Aorta (tissue), 5 donors: ENCODE results near the gene EIF2B5. TPM values are rescaled to one million over a fixed set of nuclear protein-coding genes. Genes with fewer than 3 reads are reported as not detected.

Experiments used
- ATAC-seq: fragments of 200-7000 bp; cut with Tn5 transposase; one replicate; pipeline ENCODE4 v1.9.1; 2022; ENCODE audit warnings: moderate library complexity; ENCODE audit not compliant: low FRiP score
- DNase-seq, 2 donors: peaks; one replicate each; pipeline ENCODE4 v3.0.0-alpha.2; 2020
- H3K27ac ChIP-seq, 2 donors: one replicate each; pipeline ENCODE4 v1.5.1; 2013; ENCODE audit warnings: low read length in 2 of 2, mild to moderate bottlenecking in 2 of 2, moderate library complexity in 2 of 2, control low read depth in 1 of 2, inconsistent platforms in 1 of 2, low read depth in 1 of 2
- H3K27me3 ChIP-seq, 2 donors: one replicate each; pipeline ENCODE4 v1.6.1; 2013; ENCODE audit warnings: control low read depth in 1 of 2, low read length in 1 of 2, mild to moderate bottlenecking in 1 of 2, moderate library complexity in 1 of 2; ENCODE audit not compliant: insufficient read depth in 2 of 2, control insufficient read depth in 1 of 2
- H3K36me3 ChIP-seq, 2 donors: one replicate each; pipeline ENCODE4 v1.6.1; 2013; ENCODE audit warnings: control low read depth in 1 of 2, low read length in 1 of 2, mild to moderate bottlenecking in 1 of 2; ENCODE audit not compliant: insufficient read depth in 2 of 2, control insufficient read depth in 1 of 2
- H3K4me1 ChIP-seq, 2 donors: one replicate each; pipeline ENCODE4 v1.6.1; 2013; ENCODE audit warnings: low read length in 2 of 2, control low read depth in 1 of 2, mild to moderate bottlenecking in 1 of 2, moderate library complexity in 1 of 2; ENCODE audit not compliant: insufficient read depth in 2 of 2, control insufficient read depth in 1 of 2
- H3K4me3 ChIP-seq, 2 donors: one replicate each; pipeline ENCODE4 v1.5.1; 2013; ENCODE audit warnings: low read length in 2 of 2, control low read depth in 1 of 2, mild to moderate bottlenecking in 1 of 2
- H3K9me3 ChIP-seq: one replicate; pipeline ENCODE4 v1.6.1; 2013; ENCODE audit warnings: mild to moderate bottlenecking, low read length; ENCODE audit not compliant: control insufficient read depth
- WGBS, 2 donors: extraction: QIAGEN DNeasy Blood & Tissue Kit; methylation state at CpG; one replicate each; pipeline ENCODE4 v1.1.7; 2013; 5-methylcytosine and 5-hydroxymethylcytosine counted together
- intact Hi-C, 2 donors: fragments of 100-400 bp; cut with DNase I; formaldehyde crosslinking; loops; one replicate each; pipeline versions ENCODE4 v1.14.2 to v1.15.0; 2022
- polyA plus RNA-seq, 2 donors: library from polyadenylated mRNA; stranded (reverse); fragments of 200-250 nt; gene quantifications; one replicate each; pipeline ENCODE4 v1.2.3, GENCODE V29; 2013
- total RNA-seq, 2 donors: library from RNA; stranded (reverse); fragmentation: NEBNext Ultra II Directional; extraction: Animal tissue kit (Norgen Biotek cat#: 25700); gene quantifications; one replicate each; pipeline ENCODE4 v1.2.1, GENCODE V29; 2021
- donor health status: healthy with polysubstance abuse.
- donor health status: Bipolar disorder and iron deficiency.
- donor health status: DM: no; HTN: no; CAD: no.
- donor health status: DM: no; HTN: no; CAD: no.
- donor health status: DM: yes; HTN: yes; CAD: no.

The EIF2B5 gene
- total and polyA plus RNA-seq, 4 donors, result 24.3 to 53.1 (median 32.5) TPM

- intact Hi-C loops, result loop anchor here in 1 of 2 donors (5.0 kb wide), 1 partner anchor 69 kb away; the partner anchor contains the start of genes ALG3 and EEF1AKMT4
- peak in 1 of 2 donors; percentile 35 for DNase-seq
- Histone ChIP-seq H3K9me3 (no peaks in the 10 kb centered on the region), H3K27ac (no peak overlapping the region), H3K4me3 (no peak overlapping the region), H3K4me1 (no peaks in the 10 kb centered on the region), H3K36me3 (peaks cover 0 to 32% of the 10 kb centered on the region in 2 donors), H3K27me3 (no peaks in the 10 kb centered on the region)
- no peak for ATAC-seq
- WGBS, 2 donors, result 89 to 91% methylated on average over 13 of the region's 13 CpGs
Measured at GRCh38 chr3:184178521-184179138, 43.5 kb downstream of the EIF2B5 start.

GRCh38 chr3:184180165-184180564, 45.0 kb downstream of the EIF2B5 start:
- Histone ChIP-seq H3K9me3 (no peaks in the 10 kb centered on the region), H3K27ac (no peak overlapping the region), H3K27me3 (no peaks in the 10 kb centered on the region), H3K36me3 (peaks cover 0 to 33% of the 10 kb centered on the region in 2 donors), H3K4me3 (no peak overlapping the region), H3K4me1 (no peaks in the 10 kb centered on the region)
- intact Hi-C loops, result no loop called here
- ATAC-seq (no peak), DNase-seq (no peak)
- WGBS, 2 donors, result 87 to 90% methylated on average over 6 of the region's 6 CpGs

DNA sequence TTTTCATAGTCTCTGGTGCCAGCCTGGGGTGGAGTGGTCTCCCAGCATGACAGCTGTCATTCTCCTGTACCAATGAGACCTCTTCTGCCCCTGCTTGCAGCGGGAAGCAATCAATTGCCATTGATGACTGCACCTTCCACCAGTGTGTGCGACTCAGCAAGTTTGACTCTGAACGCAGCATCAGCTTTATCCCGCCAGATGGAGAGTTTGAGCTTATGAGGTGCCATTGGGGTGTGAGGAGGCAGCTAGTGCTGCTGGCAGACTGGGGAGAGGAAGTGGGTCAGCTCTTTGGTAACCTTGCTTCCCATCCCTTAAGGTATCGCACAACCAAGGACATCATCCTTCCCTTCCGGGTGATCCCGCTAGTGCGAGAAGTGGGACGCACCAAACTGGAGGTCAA, 46.4 kb downstream of the EIF2B5 start:
- H3K36me3 ChIP-seq, result peaks cover 0 to 33% of the 10 kb centered on the region in 2 donors

DNA sequence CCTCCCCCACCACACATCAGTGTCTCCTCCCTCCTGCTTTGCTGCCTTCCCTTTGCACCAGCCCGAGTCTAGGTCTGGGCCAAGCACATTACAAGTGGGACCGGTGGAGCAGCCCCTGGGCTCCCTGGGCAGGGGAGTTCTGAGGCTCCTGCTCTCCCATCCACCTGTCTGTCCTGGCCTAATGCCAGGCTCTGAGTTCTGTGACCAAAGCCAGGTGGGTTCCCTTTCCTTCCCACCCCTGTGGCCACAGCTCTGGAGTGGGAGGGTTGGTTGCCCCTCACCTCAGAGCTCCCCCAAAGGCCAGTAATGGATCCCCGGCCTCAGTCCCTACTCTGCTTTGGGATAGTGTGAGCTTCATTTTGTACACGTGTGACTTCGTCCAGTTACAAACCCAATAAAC, 48.5 kb downstream of the EIF2B5 start:
- DNase-seq (no peak), ATAC-seq (no peak)
- Histone ChIP-seq H3K27me3 (no peaks in the 10 kb centered on the region), H3K4me1 (no peaks in the 10 kb centered on the region), H3K4me3 (no peak overlapping the region), H3K27ac (no peak overlapping the region), H3K9me3 (no peaks in the 10 kb centered on the region), H3K36me3 (peaks cover 0 to 25% of the 10 kb centered on the region in 2 donors)
- 76 to 82% methylated on average over 5 of the region's 5 CpGs for WGBS, 2 donors
- intact Hi-C loops, result loop anchor here in 1 of 2 donors (2.0 kb wide), 1 partner anchor 49 kb away; the partner anchor contains the start of gene EIF2B5

More for the DNA sequence above, 46.4 kb downstream of the EIF2B5 start:
- no peaks in the 10 kb centered on the region for H3K27me3 ChIP-seq
- no peak for DNase-seq
- no peak overlapping the region for H3K4me3 ChIP-seq
- H3K27ac ChIP-seq, result no peak overlapping the region
- intact Hi-C loops, result no loop called here
- no peaks in the 10 kb centered on the region for H3K4me1 ChIP-seq
- no peaks in the 10 kb centered on the region for H3K9me3 ChIP-seq
- 95% methylated on average over 9 of the region's 9 CpGs for WGBS, 2 donors
- no peak for ATAC-seq

GRCh38 chr3:184184546-184185230, 49.5 kb downstream of the EIF2B5 start:
- DNase-seq, result no peak
- H3K27ac ChIP-seq, result no peak overlapping the region
- peaks cover 0 to 22% of the 10 kb centered on the region in 2 donors for H3K36me3 ChIP-seq
- intact Hi-C loops, result loop anchor here (2.0 to 5.0 kb wide), 4 partner anchors 37 to 113 kb away; partner anchors contain the start of genes EIF2B5 (in 2 of the 2) and PSMD2 (in 1 of the 2)
- no peaks in the 10 kb centered on the region for H3K9me3 ChIP-seq
- no peak for ATAC-seq
- no peaks in the 10 kb centered on the region for H3K27me3 ChIP-seq
- no peak overlapping the region for H3K4me3 ChIP-seq
- 95 to 96% methylated on average over 18 of the region's 18 CpGs for WGBS, 2 donors
- H3K4me1 ChIP-seq, result no peaks in the 10 kb centered on the region

GRCh38 chr3:184185461-184186183, 50.5 kb downstream of the EIF2B5 start:
- intact Hi-C loops, result loop anchor here (2.0 to 5.0 kb wide), 5 partner anchors 38 to 112 kb away; partner anchors contain the start of genes EIF2B5 (in 2 of the 2), ALG3 (in 1 of the 2), EEF1AKMT4 (in 1 of the 2) and PSMD2 (in 1 of the 2)
- ATAC-seq (peak; percentile 97), DNase-seq (peak; percentile 100)
- Histone ChIP-seq H3K27me3 (no peaks in the 10 kb centered on the region), H3K36me3 (peaks cover 0 to 23% of the 10 kb centered on the region in 2 donors), H3K27ac (peak overlapping the region; percentile 46 to 50), H3K4me3 (peak overlapping the region; percentile 79 to 88), H3K4me1 (no peaks in the 10 kb centered on the region), H3K9me3 (no peaks in the 10 kb centered on the region)
- 1 to 2% methylated on average over 55 of the region's 55 CpGs for WGBS, 2 donors

DNA sequence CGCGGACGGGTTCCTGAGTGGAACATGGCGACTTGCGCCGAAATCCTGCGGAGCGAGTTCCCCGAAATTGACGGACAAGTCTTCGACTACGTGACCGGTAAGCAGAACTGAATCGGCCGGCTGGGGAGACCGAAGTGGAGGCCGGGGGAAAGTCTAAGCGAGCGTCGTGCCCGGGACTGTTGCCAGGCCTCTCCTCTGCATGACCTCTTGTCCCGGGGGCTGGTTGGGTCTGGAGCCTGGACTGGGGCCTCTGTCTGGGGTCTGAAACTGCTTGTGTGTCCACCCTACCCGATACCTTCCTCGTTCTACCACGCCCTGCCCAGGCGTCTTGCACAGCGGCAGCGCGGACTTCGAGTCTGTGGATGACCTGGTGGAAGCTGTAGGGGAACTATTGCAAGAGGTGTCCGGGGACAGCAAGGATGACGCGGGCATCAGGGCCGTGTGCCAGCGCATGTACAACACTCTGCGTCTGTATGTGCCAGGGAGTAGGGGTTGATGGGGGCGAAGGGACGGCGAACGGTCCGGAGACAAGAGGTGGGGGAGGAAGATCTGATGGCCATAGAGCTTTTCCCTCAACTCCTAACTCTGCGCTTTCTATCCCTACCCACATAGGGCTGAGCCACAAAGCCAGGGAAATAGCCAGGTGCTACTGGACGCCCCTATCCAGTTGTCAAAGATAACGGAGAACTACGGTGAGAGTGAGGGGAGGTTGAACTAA, 51.2 kb downstream of the EIF2B5 start, which contains the start of gene ABCF3:
Gene ABCF3, plus strand, starts transcription at position 16 of the 718 bp plus-strand sequence. Its CDS starts 9 bp downstream, at position 25.
- Histone ChIP-seq H3K4me1 (no peaks in the 10 kb centered on the region), H3K27me3 (no peaks in the 10 kb centered on the region), H3K4me3 (peak within 1 kb of the TSS; percentile 79 to 88), H3K27ac (peak within 1 kb of the TSS; percentile 50 to 77), H3K9me3 (no peaks in the 10 kb centered on the region), H3K36me3 (peaks cover 3 to 21% of the 10 kb centered on the region in 2 donors)
- ATAC-seq (peak; percentile 64), DNase-seq (peak in 1 of 2 donors; percentile 86)
- intact Hi-C loops, result loop anchor here (2.0 to 5.0 kb wide), 4 partner anchors 39 to 111 kb away; partner anchors contain the start of genes ALG3 (in 1 of the 2), EEF1AKMT4 (in 1 of the 2), EIF2B5 (in 1 of the 2) and PSMD2 (in 1 of the 2)
- 0% methylated on average over 45 of the region's 45 CpGs for WGBS, 2 donors

DNA sequence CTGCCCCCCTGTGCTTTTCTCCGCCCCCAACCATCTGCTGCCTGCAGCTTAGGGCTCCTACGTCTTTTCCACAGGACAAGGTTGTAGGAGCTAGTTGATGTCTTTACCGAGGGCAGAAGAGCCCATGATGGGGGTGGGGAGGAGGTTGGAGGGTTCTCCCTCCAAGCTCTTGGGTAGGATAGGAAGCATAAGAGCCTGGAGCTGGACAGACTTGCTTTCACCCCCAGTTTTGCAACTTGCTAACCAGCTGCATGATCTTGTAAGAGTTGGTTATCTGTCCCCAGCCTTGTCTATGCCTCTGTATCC, 51.7 kb downstream of the EIF2B5 start:
- Histone ChIP-seq H3K9me3 (no peaks in the 10 kb centered on the region), H3K27me3 (no peaks in the 10 kb centered on the region), H3K27ac (no peak overlapping the region), H3K36me3 (peaks cover 5 to 16% of the 10 kb centered on the region in 2 donors), H3K4me1 (no peaks in the 10 kb centered on the region), H3K4me3 (peak overlapping the region; percentile 79 to 88)
- ATAC-seq (no peak), DNase-seq (no peak)
- WGBS, 2 donors, result 10 to 16% methylated on average over 3 of the region's 3 CpGs
- intact Hi-C loops, result loop anchor here (2.0 to 5.0 kb wide), 4 partner anchors 40 to 110 kb away; partner anchors contain the start of genes ALG3 (in 1 of the 2), EEF1AKMT4 (in 1 of the 2), EIF2B5 (in 1 of the 2) and PSMD2 (in 1 of the 2)
